Liver (tissue), 9 donors: Measurements from ENCODE around the gene PARD3B. TPM values are rescaled to one million over a fixed set of nuclear protein-coding genes. Genes with fewer than 3 reads are reported as not detected.

Source experiments
- DNase-seq: peaks from one replicate; pipeline ENCODE4 v3.0.0-alpha.2; 2017; ENCODE audit warnings: low spot score
- H3K27ac ChIP-seq, 2 donors: one replicate each; pipeline ENCODE4 v1.7.0; 2013; ENCODE audit warnings: inconsistent platforms in 2 of 2, low read length in 2 of 2, control low read depth in 1 of 2, low read depth in 1 of 2, mild to moderate bottlenecking in 1 of 2
- H3K27me3 ChIP-seq, 4 donors: one replicate each; pipeline versions ENCODE4 v1.6.1 to v1.7.0; 2013; ENCODE audit warnings: low read length in 3 of 4, inconsistent platforms in 1 of 4, mild to moderate bottlenecking in 1 of 4, moderate library complexity in 1 of 4; ENCODE audit not compliant: control insufficient read depth in 4 of 4, insufficient read depth in 4 of 4
- H3K36me3 ChIP-seq, 4 donors: one replicate each; pipeline versions ENCODE4 v1.6.1 to v1.7.0; 2013; ENCODE audit warnings: low read length in 3 of 4, mild to moderate bottlenecking in 3 of 4, low read depth in 1 of 4, moderate library complexity in 1 of 4; ENCODE audit not compliant: control insufficient read depth in 4 of 4, insufficient read depth in 3 of 4
- H3K4me1 ChIP-seq, 4 donors: one replicate each; pipeline versions ENCODE4 v1.6.1 to v1.7.0; 2013; ENCODE audit warnings: low read length in 3 of 4, mild to moderate bottlenecking in 3 of 4, moderate library complexity in 1 of 4; ENCODE audit not compliant: control insufficient read depth in 4 of 4, insufficient read depth in 4 of 4
- H3K4me3 ChIP-seq, 3 donors: one replicate each; pipeline versions ENCODE4 v1.6.1 to v1.7.0; 2013; ENCODE audit warnings: low read length in 3 of 3, control low read depth in 1 of 3, low read depth in 1 of 3, mild to moderate bottlenecking in 1 of 3
- H3K9ac ChIP-seq, 2 donors: one replicate each; pipeline ENCODE4 v1.7.0; 2013; ENCODE audit warnings: low read length in 2 of 2, mild to moderate bottlenecking in 2 of 2, moderate library complexity in 2 of 2, control low read depth in 1 of 2, low read depth in 1 of 2
- H3K9me3 ChIP-seq, 4 donors: one replicate each; pipeline versions ENCODE4 v1.6.1 to v1.7.0; 2013; ENCODE audit warnings: low read length in 3 of 4; ENCODE audit not compliant: control insufficient read depth in 4 of 4
- ATF3 ChIP-seq: IDR thresholded peaks from 2 replicates; pipeline ENCODE4 v1.6.1; 2016; ENCODE audit warnings: antibody characterized with exemption
- EGR1 ChIP-seq, 2 donors: IDR thresholded peaks; 2 replicates each; pipeline ENCODE4 v1.6.1; 2016 to 2018; ENCODE audit warnings: antibody characterized with exemption in 2 of 2, low read depth in 2 of 2
- FOXA2 ChIP-seq: IDR thresholded peaks from 2 replicates; pipeline ENCODE4 v1.6.1; 2016; ENCODE audit warnings: antibody characterized with exemption
- HNF4A ChIP-seq, 2 donors: conservative IDR thresholded peaks; 2 replicates each; pipeline ENCODE4 v1.6.1; 2016; ENCODE audit warnings: antibody characterized with exemption in 2 of 2, mild to moderate bottlenecking in 2 of 2
- HNF4G ChIP-seq: IDR thresholded peaks from 2 replicates; pipeline ENCODE4 v1.6.1; 2016; ENCODE audit warnings: antibody characterized with exemption
- JUND ChIP-seq, 2 donors: IDR thresholded peaks; 2 replicates each; pipeline ENCODE4 v1.6.1; 2016; ENCODE audit warnings: antibody characterized with exemption in 2 of 2
- MAX ChIP-seq: IDR thresholded peaks from 2 replicates; pipeline ENCODE4 v1.6.1; 2016; ENCODE audit warnings: antibody characterized with exemption
- NR2F2 ChIP-seq: IDR thresholded peaks from 2 replicates; pipeline ENCODE4 v1.6.1; 2016; ENCODE audit warnings: antibody characterized with exemption
- RXRA ChIP-seq, 2 donors: IDR thresholded peaks; 2 replicates each; pipeline ENCODE4 v1.6.1; 2017 to 2018; ENCODE audit warnings: antibody characterized with exemption in 2 of 2, mild to moderate bottlenecking in 1 of 2
- SP1 ChIP-seq: IDR thresholded peaks from 2 replicates; pipeline ENCODE4 v1.6.1; 2018; ENCODE audit warnings: antibody characterized with exemption, mild to moderate bottlenecking
- YY1 ChIP-seq: IDR thresholded peaks from 2 replicates; pipeline ENCODE4 v1.6.1; 2016; ENCODE audit warnings: antibody characterized with exemption, mild to moderate bottlenecking
- ZBTB33 ChIP-seq: IDR thresholded peaks from 2 replicates; pipeline ENCODE4 v1.6.1; 2016; ENCODE audit warnings: antibody characterized with exemption
- WGBS: extraction: QIAGEN DNeasy Blood & Tissue Kit; methylation state at CpG from one replicate; pipeline ENCODE4 v1.1.7; 2013; 5-methylcytosine and 5-hydroxymethylcytosine counted together
- polyA plus RNA-seq, 2 donors: library from polyadenylated mRNA; stranded (reverse) in 1 of 2; unstranded in 1 of 2; fragments of 200-250 nt in 1 of 2; fragments of >200 nt in 1 of 2; fragmentation: Nextera tagmentation in 1 of 2; extraction: Ambion mirVana in 1 of 2; gene quantifications; one replicate each; pipeline versions ENCODE4 v1.2.1 to v1.2.3, GENCODE V29; 2013 to 2015
- total RNA-seq, 2 donors: library from RNA; depleted of rRNA; stranded (reverse); fragments of >200 nt; gene quantifications; one replicate each; pipeline ENCODE4 v1.2.3, GENCODE V29; 2014
- donor health status: healthy.
- donor health status: healthy.
- donor health status: healthy.
- donor health status: healthy.
- donor health status: healthy.

The PARD3B gene
- total and polyA plus RNA-seq, 4 donors, result 1.1 to 10.3 (median 3.7) TPM

GRCh38 chr2:205511641-205512040, 966.4 kb downstream of the PARD3B start:
- no peak overlapping the region for H3K9ac ChIP-seq
- WGBS, result 92% methylated on average over 3 of the region's 3 CpGs
- H3K4me1 ChIP-seq, result peaks cover 0 to 1% (median 0%) of the 10 kb centered on the region in 4 donors
- TF ChIP-seq MAX, result no peak
- TF ChIP-seq FOXA2, result no peak
- H3K9me3 ChIP-seq, result no peaks in the 10 kb centered on the region
- no peak for DNase-seq
- H3K27ac ChIP-seq, result no peak overlapping the region
- no peaks in the 10 kb centered on the region for H3K36me3 ChIP-seq
- H3K4me3 ChIP-seq, result no peak overlapping the region
- no peaks in the 10 kb centered on the region for H3K27me3 ChIP-seq

GRCh38 chr2:205520311-205520710, 975.0 kb downstream of the PARD3B start:
- Histone ChIP-seq H3K27me3 (no peaks in the 10 kb centered on the region), H3K4me3 (no peak overlapping the region), H3K9me3 (peaks cover 0 to 11% (median 0%) of the 10 kb centered on the region in 4 donors), H3K36me3 (peaks cover 0 to 2% (median 0%) of the 10 kb centered on the region in 4 donors), H3K9ac (no peak overlapping the region), H3K4me1 (no peaks in the 10 kb centered on the region), H3K27ac (no peak overlapping the region)
- no peak for TF ChIP-seq ATF3
- 91% methylated on average over 4 of the region's 4 CpGs for WGBS
- no peak for DNase-seq

GRCh38 chr2:205524656-205525055, 979.4 kb downstream of the PARD3B start:
- no peak overlapping the region for H3K27ac ChIP-seq
- no peaks in the 10 kb centered on the region for H3K27me3 ChIP-seq
- 92% methylated on average over 3 of the region's 3 CpGs for WGBS
- H3K36me3 ChIP-seq, result no peaks in the 10 kb centered on the region
- no peak overlapping the region for H3K9ac ChIP-seq
- H3K4me1 ChIP-seq, result no peaks in the 10 kb centered on the region
- no peak for DNase-seq
- H3K4me3 ChIP-seq, result no peak overlapping the region
- no peaks in the 10 kb centered on the region for H3K9me3 ChIP-seq
- TF ChIP-seq MAX (no peak), JUND (IDR thresholded peaks at IDR 0.05) (no peak), SP1 (no peak)

- Histone ChIP-seq H3K27me3 (no peaks in the 10 kb centered on the region), H3K36me3 (no peaks in the 10 kb centered on the region), H3K4me3 (no peak overlapping the region), H3K27ac (no peak overlapping the region), H3K9me3 (no peaks in the 10 kb centered on the region), H3K4me1 (no peaks in the 10 kb centered on the region), H3K9ac (no peak overlapping the region)
- no peak for TF ChIP-seq HNF4G
- TF ChIP-seq RXRA (IDR thresholded peaks at IDR 0.05), result no peak
- TF ChIP-seq EGR1 (IDR thresholded peaks at IDR 0.05; ENCODE audit: low read depth in 2 of 2), result no peak
- TF ChIP-seq NR2F2, result no peak
- TF ChIP-seq SP1, result no peak
- TF ChIP-seq HNF4A (conservative IDR thresholded peaks at IDR 0.05), result no peak
- no peak for TF ChIP-seq FOXA2
- TF ChIP-seq YY1, result no peak
- no peak for TF ChIP-seq ZBTB33
- no peak for TF ChIP-seq JUND (IDR thresholded peaks at IDR 0.05)
- DNase-seq, result no peak
Measured at GRCh38 chr2:205527801-205528200, 982.5 kb downstream of the PARD3B start.
